Measurements from ENCODE around the gene B4GALT6. TPM values are rescaled to one million over a fixed set of nuclear protein-coding genes. Genes with fewer than 3 reads are reported as not detected.

B4GALT6 gene
- polyA plus RNA-seq, 1 donor (not counting 4 experiments of a cell fraction or from before 2014, with no cell fraction given): 7.1 TPM

DNA sequence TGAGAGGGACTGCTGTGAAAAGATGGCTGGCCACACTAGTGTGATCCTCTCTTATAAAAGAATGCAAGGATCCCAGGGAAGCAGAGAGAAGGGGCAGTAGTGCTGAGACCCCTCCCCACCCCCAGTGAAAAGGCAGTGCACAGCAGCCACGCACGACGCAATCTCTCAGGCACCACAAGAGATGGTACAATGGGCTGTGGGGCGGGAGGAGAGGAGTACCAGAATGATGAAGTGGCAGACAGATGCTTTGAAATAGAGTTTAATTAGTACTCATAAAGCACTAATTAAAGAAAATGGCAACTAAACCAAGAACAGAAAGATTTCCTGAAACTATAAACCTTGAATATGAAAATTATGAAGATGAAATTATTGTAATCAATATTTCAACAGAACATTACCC is 29.0 kb downstream of the B4GALT6 start:
- Histone ChIP-seq H3K9me1 (ENCODE audit: control insufficient read depth, extremely low read depth, insufficient read depth, low read length) (no peaks in the 10 kb centered on the region), H4K20me1 (ENCODE audit: control insufficient read depth, extremely low read depth, insufficient read depth, low read length) (no peaks in the 10 kb centered on the region), H3K36me3 (ENCODE audit: control insufficient read depth in 2 of 2, extremely low read depth in 1 of 2, insufficient read depth in 2 of 2, low read length in 2 of 2) (peaks cover 0 to 1% of the 10 kb centered on the region in 2 experiments), H3K4me2 (ENCODE audit: control insufficient read depth, extremely low read depth, insufficient read depth, low read depth, low read length) (no peak overlapping the region), H3K9ac (ENCODE audit: control insufficient read depth, extremely low read depth, insufficient read depth, low read length) (no peak overlapping the region), H3K27me3 (ENCODE audit: control insufficient read depth, extremely low read depth, insufficient read depth, low read length) (no peaks in the 10 kb centered on the region), H3K9me3 (ENCODE audit: control insufficient read depth, low read depth, low read length) (no peaks in the 10 kb centered on the region), H3K4me3 (ENCODE audit: control insufficient read depth in 2 of 3, extremely low read depth in 1 of 3, insufficient read depth in 2 of 3, low read depth in 1 of 3, low read length in 3 of 3) (no peak overlapping the region), H3K79me2 (ENCODE audit: control insufficient read depth, insufficient read depth, low read length) (no peaks in the 10 kb centered on the region), H2AFZ (ENCODE audit: control insufficient read depth, low read length) (no peak overlapping the region), H3K27ac (ENCODE audit: control insufficient read depth, insufficient read depth, low read length) (no peak overlapping the region), H3K4me1 (ENCODE audit: control insufficient read depth, extremely low read depth, insufficient read depth, low read length) (no peaks in the 10 kb centered on the region)
- TF ChIP-seq, protein P1, sequence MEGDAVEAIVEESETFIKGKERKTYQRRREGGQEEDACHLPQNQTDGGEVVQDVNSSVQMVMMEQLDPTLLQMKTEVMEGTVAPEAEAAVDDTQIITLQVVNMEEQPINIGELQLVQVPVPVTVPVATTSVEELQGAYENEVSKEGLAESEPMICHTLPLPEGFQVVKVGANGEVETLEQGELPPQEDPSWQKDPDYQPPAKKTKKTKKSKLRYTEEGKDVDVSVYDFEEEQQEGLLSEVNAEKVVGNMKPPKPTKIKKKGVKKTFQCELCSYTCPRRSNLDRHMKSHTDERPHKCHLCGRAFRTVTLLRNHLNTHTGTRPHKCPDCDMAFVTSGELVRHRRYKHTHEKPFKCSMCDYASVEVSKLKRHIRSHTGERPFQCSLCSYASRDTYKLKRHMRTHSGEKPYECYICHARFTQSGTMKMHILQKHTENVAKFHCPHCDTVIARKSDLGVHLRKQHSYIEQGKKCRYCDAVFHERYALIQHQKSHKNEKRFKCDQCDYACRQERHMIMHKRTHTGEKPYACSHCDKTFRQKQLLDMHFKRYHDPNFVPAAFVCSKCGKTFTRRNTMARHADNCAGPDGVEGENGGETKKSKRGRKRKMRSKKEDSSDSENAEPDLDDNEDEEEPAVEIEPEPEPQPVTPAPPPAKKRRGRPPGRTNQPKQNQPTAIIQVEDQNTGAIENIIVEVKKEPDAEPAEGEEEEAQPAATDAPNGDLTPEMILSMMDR (optimal IDR thresholded peaks at IDR 0.05 in 1 of 3, IDR thresholded peaks at IDR 0.05 in 1 of 3, conservative IDR thresholded peaks at IDR 0.05 in 1 of 3; ENCODE audit: extremely low read depth in 1 of 3, insufficient read depth in 2 of 3, low read length in 3 of 3): no peak
- TF ChIP-seq EZH2 (IDR thresholded peaks at IDR 0.05; ENCODE audit: low read length): no peak
- dilution Hi-C loops (cut with MboI; ENCODE audit: extremely low pct_ligation_motif_present, low sequenced_read_pairs): no loop called here
- FAIRE-seq (no peak), DNase-seq (ENCODE audit: low read depth, low spot score) (no peak)

DNA sequence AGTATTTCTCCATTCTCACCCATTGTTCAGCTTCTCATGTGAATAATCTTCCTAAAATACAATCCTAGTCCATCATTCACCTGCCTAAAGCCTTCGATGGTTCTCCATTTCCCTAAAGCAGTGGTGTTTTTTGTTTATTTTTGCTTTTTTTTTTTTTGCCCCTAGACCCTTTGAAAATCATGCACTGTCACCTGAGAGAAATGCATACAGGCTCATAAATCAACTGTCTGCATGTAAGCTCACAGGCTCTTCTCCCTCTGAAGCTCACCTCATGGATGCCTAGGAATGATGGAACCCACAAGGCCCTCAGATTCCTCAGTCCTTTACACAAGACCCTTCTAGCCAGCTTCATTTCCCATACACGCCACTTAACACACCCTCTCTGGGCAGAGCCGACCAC is 31.5 kb downstream of the B4GALT6 start:
- peaks cover 11% of the 10 kb centered on the region for H3K4me1 ChIP-seq (ENCODE audit: control insufficient read depth, extremely low read depth, insufficient read depth, low read length)
- FAIRE-seq: no peak
- no peaks in the 10 kb centered on the region for H3K27me3 ChIP-seq (ENCODE audit: control insufficient read depth, extremely low read depth, insufficient read depth, low read length)

More for the DNA sequence above, 31.5 kb downstream of the B4GALT6 start:
- no peak for TF ChIP-seq EZH2 (IDR thresholded peaks at IDR 0.05; ENCODE audit: low read length)
- TF ChIP-seq, protein P1 (optimal IDR thresholded peaks at IDR 0.05 in 1 of 3, IDR thresholded peaks at IDR 0.05 in 1 of 3, conservative IDR thresholded peaks at IDR 0.05 in 1 of 3; ENCODE audit: extremely low read depth in 1 of 3, insufficient read depth in 2 of 3, low read length in 3 of 3): no peak
- Histone ChIP-seq H3K9ac (ENCODE audit: control insufficient read depth, extremely low read depth, insufficient read depth, low read length) (no peak overlapping the region), H3K27ac (ENCODE audit: control insufficient read depth, insufficient read depth, low read length) (no peak overlapping the region), H3K79me2 (ENCODE audit: control insufficient read depth, insufficient read depth, low read length) (no peaks in the 10 kb centered on the region), H3K4me3 (ENCODE audit: control insufficient read depth in 2 of 3, extremely low read depth in 1 of 3, insufficient read depth in 2 of 3, low read depth in 1 of 3, low read length in 3 of 3) (no peak overlapping the region), H3K36me3 (ENCODE audit: control insufficient read depth in 2 of 2, extremely low read depth in 1 of 2, insufficient read depth in 2 of 2, low read length in 2 of 2) (peaks cover 0 to 1% of the 10 kb centered on the region in 2 experiments), H3K9me1 (ENCODE audit: control insufficient read depth, extremely low read depth, insufficient read depth, low read length) (no peaks in the 10 kb centered on the region), H2AFZ (ENCODE audit: control insufficient read depth, low read length) (no peak overlapping the region), H3K9me3 (ENCODE audit: control insufficient read depth, low read depth, low read length) (no peaks in the 10 kb centered on the region), H3K4me2 (ENCODE audit: control insufficient read depth, extremely low read depth, insufficient read depth, low read depth, low read length) (no peak overlapping the region), H4K20me1 (ENCODE audit: control insufficient read depth, extremely low read depth, insufficient read depth, low read length) (no peaks in the 10 kb centered on the region)
- dilution Hi-C loops (cut with MboI; ENCODE audit: extremely low pct_ligation_motif_present, low sequenced_read_pairs): no loop called here
- no peak for DNase-seq (ENCODE audit: low read depth, low spot score)

Measured in keratinocyte (primary cell).